Measurements from ENCODE around the gene SRRM3.
A peak's percentile ranks its signal among the peaks of the same experiment; 100 is the strongest.
"Not testable (repeated sequence)": the region's sequence is repeated elsewhere in the genome, so short reads cannot be mapped to it uniquely, and the experiment has no call there.

Gene SRRM3

GRCh38 chr7:76226878-76227423, 25.3 kb downstream of the SRRM3 start:
- DNase-seq (ENCODE audit: low read depth in 2 of 2, low spot score in 1 of 2), result not testable (repeated sequence)

DNA sequence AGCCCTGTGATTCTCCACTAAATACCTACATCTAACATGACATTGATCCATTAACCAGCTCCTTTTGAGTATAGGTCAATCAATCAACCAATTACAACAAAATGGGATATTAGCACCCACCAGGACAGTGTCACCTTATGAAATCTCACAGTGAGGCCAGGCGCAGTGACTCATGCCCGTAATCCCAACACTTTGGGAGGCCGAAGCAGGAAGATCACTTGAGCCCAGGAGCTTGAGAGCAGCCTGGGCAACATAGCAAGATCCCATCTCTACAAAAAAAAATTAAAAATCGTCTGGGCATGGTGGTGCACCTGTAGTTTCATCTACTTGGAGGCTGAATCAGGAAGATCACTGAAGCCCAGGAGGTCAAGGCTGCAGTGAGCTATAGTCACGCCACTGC, 28.5 kb downstream of the SRRM3 start:
- DNase-seq (ENCODE audit: low read depth in 2 of 2, low spot score in 1 of 2), result no peak

GRCh38 chr7:76231071-76231470, 29.4 kb downstream of the SRRM3 start:
- no peak for DNase-seq (ENCODE audit: low read depth in 2 of 2, low spot score in 1 of 2)

GRCh38 chr7:76231583-76231982, 29.9 kb downstream of the SRRM3 start:
- no peak for DNase-seq (ENCODE audit: low read depth in 2 of 2, low spot score in 1 of 2)

- DNase-seq (ENCODE audit: low read depth in 2 of 2, low spot score in 1 of 2), result no peak
These were observed 31.0 kb downstream of the SRRM3 start for GRCh38 chr7:76232698-76233097.

- DNase-seq (ENCODE audit: low read depth in 2 of 2, low spot score in 1 of 2), result no peak
These were observed 32.0 kb downstream of the SRRM3 start for GRCh38 chr7:76233538-76234281.

DNA sequence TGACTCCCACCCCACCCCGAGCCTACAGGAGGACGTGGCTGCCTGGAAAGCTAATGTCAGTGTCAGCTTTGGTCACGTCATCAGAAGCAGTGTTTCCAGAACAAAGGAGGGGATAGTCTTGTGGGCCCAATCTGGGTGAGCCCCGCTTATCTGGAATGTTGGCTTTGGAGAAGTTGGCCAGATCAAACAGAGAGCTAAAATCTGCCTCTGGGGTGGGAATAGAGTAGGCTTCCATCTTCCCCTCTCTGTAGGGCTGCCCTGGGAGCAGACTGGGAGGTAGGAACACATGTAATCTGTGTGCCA, 32.5 kb downstream of the SRRM3 start:
- no peak for DNase-seq (ENCODE audit: low read depth in 2 of 2, low spot score in 1 of 2)

DNA sequence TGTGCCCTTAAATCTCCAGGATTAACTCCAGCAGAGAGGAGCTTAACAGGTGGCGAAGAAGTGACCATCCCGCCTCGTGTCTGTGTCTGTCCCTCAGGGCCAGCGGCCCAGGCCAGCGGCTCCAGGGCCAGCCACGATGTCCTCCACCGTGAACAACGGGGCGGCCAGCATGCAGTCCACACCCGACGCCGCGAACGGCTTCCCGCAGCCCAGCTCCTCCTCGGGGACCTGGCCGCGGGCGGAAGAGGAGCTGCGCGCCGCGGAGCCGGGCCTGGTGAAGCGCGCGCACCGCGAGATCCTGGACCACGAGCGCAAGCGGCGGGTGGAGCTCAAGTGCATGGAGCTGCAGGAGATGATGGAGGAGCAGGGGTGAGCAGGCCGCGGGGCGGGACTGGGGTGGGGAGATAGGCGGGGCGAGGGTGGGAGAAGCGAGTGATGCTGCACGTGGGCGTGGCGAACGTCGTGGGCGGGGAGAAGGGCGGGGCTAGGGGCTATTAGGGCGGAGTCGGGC, 33.3 kb downstream of the SRRM3 start:
- DNase-seq (ENCODE audit: low read depth in 2 of 2, low spot score in 1 of 2), result peak; percentile 24 to 39

DNA sequence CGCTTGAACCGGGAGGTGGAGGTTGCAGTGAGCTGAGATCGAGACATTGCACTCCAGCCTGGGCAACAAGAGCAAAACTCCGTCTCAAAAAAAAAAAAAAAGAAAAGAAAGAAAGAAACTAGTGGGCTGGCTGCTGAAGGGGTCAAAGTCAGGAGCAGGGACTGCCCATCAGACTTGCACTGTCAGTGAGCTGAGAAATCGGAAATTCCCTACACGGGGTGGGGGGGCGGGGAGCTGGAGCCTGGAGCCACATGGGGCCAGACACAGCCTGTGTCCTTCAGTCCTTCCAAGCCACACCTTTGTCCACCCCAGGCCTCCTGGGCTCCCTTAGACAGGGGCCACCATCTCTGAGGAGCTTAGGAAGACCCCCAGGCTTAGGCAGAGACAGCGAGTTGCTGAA, 34.5 kb downstream of the SRRM3 start:
- no peak for DNase-seq (ENCODE audit: low read depth in 2 of 2, low spot score in 1 of 2)

GRCh38 chr7:76238326-76238725, 36.6 kb downstream of the SRRM3 start:
- DNase-seq (ENCODE audit: low read depth in 2 of 2, low spot score in 1 of 2), result no peak

DNA sequence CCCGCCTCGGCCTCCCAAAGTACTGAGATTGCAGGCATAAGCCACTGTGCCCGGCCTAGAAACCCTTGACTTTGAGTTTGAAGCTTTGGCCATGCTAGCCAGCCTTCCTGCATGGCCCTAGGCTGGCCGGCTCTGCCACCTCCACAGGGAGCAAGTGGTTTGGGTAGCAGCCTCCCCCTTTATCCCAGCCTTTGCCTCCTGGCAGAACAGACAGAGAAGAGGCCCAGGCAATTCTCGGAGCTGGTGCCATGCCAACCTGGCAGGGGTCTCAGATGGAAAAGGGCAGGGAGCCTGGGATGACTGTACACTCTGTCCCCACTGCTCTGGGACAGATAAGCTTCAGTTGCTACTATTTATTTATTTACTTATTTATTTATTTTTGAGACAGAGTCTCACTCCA, 39.4 kb downstream of the SRRM3 start:
- no peak for DNase-seq (ENCODE audit: low read depth in 2 of 2, low spot score in 1 of 2)

- DNase-seq (ENCODE audit: low read depth in 2 of 2, low spot score in 1 of 2), result not testable (repeated sequence)
These were observed 40.9 kb downstream of the SRRM3 start for GRCh38 chr7:76242517-76243063.

- DNase-seq (ENCODE audit: low read depth in 2 of 2, low spot score in 1 of 2), result no peak
These were observed 43.2 kb downstream of the SRRM3 start for GRCh38 chr7:76244781-76245391.

GRCh38 chr7:76246804-76247389, 45.2 kb downstream of the SRRM3 start:
- DNase-seq (ENCODE audit: low read depth in 2 of 2, low spot score in 1 of 2), result no peak

GRCh38 chr7:76247938-76248337, 46.2 kb downstream of the SRRM3 start:
- DNase-seq (ENCODE audit: low read depth in 2 of 2, low spot score in 1 of 2), result no peak

DNA sequence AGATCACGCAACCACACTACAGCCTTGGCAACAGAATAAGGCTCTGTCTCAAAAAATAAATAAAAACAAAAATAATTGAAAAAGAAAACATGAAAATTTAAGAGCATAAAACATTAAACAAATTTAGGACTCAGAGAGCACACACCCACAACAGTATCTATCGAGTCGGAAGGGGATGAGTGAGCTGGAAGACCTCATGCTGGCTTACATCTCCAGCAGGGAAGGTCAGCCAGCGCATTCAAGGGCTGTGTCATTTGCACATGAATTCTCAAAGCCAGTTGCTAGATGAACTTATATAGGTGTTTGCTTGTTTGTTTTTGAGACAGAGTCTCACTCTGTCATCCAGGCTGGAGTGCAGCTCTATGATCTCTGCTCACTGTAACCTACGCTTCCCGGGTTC, 50.3 kb downstream of the SRRM3 start:
- DNase-seq (ENCODE audit: low read depth in 2 of 2, low spot score in 1 of 2), result no peak

DNA sequence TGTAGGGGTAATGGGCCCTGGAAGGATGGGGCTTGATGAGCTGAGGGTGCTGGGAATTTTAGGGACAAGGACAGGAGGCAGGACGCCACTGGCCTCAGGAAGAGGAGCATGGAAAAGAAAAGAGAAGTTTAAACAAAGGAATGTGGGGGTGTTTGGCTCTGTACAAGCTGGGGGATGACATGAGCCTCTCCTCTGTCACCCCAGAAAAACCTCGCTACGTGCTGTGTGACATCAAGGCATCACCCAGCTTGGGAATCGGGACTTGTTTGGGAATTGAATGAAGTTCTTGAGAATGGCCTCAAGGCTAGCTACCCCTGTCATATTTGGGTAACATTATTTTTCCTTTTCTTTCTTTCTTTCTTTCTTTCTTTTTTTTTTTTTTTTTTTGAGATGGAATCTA, 53.1 kb downstream of the SRRM3 start:
- no peak for DNase-seq (ENCODE audit: low read depth in 2 of 2, low spot score in 1 of 2)

DNA sequence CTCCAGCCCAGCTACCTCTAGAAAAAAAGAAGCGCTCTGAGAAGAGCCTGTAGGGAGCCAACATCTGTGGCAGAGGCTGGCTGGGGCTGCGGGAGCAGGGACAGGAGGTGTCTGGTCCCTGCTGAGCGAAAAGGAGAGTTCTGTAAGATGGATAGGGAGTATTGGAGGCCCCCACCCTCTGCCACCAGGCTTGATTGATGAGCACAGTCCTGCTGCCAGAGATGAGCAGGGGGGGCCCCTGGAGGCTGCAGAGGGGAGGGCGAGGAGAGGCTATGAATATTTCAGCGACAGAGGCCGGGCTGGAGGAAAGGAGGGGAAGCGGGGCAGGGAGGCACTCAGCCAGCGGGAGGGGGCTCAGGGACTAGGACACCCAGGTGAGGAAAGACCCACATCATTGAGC, 56.3 kb downstream of the SRRM3 start:
- no peak for DNase-seq (ENCODE audit: low read depth in 2 of 2, low spot score in 1 of 2)

- no peak for DNase-seq (ENCODE audit: low read depth in 2 of 2, low spot score in 1 of 2)
These were observed 57.7 kb downstream of the SRRM3 start for GRCh38 chr7:76259124-76260093.

DNA sequence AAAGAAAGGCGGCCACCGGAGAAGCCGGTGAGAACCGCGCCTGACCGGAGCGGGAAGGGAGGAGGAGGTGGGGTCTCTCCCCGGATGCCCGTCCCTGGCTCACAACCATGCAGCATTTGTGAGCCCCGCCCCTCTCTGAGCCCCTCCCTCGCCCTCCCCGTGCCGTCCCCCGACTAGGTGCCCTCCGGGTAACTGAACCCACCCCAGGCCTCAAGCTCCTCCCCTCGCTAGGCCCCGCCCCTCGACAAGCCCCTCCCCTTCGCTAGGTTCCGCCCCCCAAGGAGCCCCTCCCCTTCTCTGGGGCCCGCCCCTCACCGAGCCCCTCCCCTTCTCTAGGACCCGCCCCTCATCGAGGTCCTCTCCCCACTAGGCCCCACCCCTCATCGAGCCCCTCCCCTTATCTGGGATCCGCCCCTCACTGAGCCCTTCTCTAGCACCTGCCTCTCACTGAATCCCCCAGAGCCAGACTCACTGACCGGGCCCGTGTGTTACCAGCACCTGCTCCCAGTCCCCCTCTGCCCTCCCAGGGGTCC, 58.5 kb downstream of the SRRM3 start:
- peak in 1 of 2 donors; percentile 27 for DNase-seq (ENCODE audit: low read depth in 2 of 2, low spot score in 1 of 2)

- DNase-seq (ENCODE audit: low read depth in 2 of 2, low spot score in 1 of 2), result no peak
These were observed 59.6 kb downstream of the SRRM3 start for GRCh38 chr7:76261329-76261728.

Data from stimulated activated CD8-positive, alpha-beta memory T cell treated with anti-CD3 and anti-CD28 coated beads, Interleukin-4, amount 100 ng/mL, for 1 hour (primary cell).